GM19240 (cell line): ENCODE measurements around the gene PRKAR2B.
"Not testable (repeated sequence)": the region's sequence is repeated elsewhere in the genome, so short reads cannot be mapped to it uniquely, and the experiment has no call there.

Experiments used
- DNase-seq: peaks from one replicate; pipeline ENCODE4 v3.0.0; 2011; ENCODE audit warnings: low spot score; ENCODE audit not compliant: insufficient read length

Gene PRKAR2B

DNA sequence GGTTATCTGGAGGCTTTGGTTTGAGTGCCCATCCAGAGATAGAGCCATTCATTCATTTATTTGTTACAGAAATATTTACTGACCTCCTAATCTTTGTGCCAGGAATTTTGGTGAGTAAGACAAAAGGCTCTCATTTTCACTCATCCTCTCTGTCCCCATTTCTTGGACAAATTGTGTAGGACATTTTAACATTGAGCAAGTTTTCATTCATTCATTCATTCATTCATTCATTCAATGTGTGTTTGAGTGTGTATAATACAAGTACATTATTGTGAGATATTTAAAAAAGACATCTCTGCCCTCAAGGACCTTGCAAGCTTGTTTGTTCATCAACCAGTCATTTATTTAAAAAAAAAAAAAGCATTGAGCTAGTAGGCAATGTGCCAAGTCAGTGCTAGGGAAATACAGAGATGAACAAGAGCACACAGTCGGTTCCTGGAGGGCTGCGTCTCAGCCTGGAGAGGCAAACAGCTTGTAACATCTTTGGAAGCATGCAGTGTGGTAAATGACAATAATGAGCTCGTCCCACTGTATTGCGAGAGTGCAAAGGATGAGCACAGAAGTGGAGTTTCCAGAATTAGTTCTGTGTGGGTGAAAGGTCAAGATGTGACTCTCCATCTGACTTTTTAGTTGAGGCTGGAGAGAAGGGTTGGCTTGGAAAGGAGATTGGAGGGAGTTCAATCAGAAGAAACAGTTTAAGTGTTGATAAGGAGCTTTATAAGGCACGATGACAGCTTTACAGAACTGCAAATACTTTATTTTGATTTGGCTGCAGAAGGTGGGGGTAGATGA is 73.8 kb downstream of the PRKAR2B start:
- DNase-seq = no peak

DNA sequence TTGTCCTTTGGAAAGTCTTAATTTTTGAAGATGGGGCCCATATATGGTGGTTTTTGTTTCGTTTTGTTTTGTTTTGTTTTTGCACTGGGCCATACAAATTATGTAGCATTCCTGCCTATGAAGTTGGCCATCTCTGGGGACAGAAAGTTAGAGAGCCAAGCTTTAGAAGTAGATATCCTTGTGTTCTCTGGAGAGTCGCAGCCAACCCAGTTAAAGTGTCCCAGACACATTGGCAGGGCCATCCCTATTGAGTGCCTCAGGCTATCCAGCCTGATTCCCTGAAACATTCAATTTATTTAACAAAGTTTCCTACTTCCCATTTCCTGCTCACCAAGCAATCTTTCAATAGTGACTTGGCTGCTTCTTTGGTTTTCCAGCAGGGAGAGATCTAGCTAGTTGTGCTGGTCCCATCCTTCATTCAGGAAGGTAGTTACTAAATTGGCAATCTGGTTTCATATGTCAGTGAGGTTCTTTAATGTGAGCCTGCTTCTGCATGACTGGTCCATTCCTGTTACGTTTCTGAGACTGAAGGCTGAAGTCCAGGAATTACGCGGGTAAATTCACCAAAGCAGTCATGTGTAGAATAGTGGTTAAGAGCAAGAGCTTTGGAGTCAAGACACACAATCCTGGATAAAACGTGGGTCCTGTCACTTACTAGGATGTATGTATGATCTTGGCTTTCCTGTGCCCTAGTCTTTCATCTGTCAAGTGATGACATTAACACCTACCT is 75.0 kb downstream of the PRKAR2B start:
- DNase-seq = no peak

GRCh38 chr7:107122486-107122911 is 78.0 kb downstream of the PRKAR2B start:
- DNase-seq = no peak

DNA sequence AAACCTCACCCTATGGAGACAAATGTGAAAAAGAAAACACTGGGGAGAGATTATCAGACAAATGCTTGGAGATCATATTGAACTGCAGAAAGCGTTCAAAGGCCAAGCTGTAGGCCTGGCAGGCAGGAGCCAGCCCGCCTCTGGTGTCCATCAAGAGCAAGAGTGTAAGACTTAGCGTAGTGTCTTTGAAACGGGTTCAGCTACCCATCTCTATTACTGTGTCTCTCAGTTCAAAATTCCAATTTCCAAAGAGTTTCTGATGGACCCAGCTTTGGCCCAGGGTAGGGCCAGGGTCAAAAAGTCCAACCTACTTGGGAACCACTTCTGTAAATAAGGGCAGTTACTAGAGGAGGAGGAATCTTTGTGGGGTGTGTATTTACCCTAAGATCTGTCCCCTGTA is 78.9 kb downstream of the PRKAR2B start:
- no peak for DNase-seq

- no peak for DNase-seq
Observed at GRCh38 chr7:107125475-107125874, 81.0 kb downstream of the PRKAR2B start.

- DNase-seq = no peak
Observed at GRCh38 chr7:107128217-107128616, 83.7 kb downstream of the PRKAR2B start.

GRCh38 chr7:107128748-107129147 is 84.2 kb downstream of the PRKAR2B start:
- DNase-seq = no peak

- DNase-seq = no peak
Observed at GRCh38 chr7:107130487-107131220, 86.1 kb downstream of the PRKAR2B start.

DNA sequence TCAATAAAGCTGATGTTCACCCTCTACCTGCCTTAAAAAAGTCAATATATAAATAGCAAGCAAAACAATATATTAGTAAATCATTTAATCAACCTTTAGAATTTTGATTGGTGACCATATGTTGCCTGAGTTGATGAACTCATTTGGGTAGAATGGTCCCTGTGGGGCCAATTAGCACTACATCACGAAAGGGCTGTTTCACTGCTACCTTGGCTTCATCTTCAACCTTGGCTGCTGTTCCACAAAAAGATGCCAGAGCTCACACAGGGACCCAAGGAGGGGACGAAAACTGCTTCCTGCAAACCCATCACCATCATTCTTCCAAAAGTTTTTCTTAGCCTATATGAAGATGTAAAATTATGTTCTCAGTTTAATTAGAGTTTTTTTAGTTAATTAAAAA is 88.9 kb downstream of the PRKAR2B start:
- no peak for DNase-seq

- no peak for DNase-seq
Observed at GRCh38 chr7:107138696-107139420, 94.4 kb downstream of the PRKAR2B start.

DNA sequence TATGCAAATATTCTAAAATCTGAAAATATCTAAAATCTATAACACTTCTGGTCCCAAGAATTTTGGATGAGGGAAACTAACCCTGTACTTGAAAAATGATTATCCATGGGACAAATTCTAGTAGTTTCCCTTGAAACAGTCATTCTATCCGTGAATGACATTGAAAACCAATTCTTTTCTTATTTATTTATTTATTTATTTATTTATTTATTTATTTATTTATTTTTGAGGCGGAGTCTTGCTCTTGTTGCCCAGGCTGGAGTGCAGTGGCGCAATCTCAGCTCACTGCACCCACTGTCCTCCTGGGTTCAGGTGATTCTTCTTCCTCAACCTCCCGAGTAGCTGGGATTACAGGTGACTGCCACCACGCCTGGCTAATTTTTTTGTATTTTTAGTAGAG is 99.4 kb downstream of the PRKAR2B start:
- not testable (repeated sequence) for DNase-seq

- DNase-seq = no peak
Observed at GRCh38 chr7:107145067-107145838, 100.7 kb downstream of the PRKAR2B start.

GRCh38 chr7:107147464-107148393 is 103.2 kb downstream of the PRKAR2B start:
- DNase-seq = no peak

GRCh38 chr7:107148721-107149120 is 104.2 kb downstream of the PRKAR2B start:
- DNase-seq = no peak

DNA sequence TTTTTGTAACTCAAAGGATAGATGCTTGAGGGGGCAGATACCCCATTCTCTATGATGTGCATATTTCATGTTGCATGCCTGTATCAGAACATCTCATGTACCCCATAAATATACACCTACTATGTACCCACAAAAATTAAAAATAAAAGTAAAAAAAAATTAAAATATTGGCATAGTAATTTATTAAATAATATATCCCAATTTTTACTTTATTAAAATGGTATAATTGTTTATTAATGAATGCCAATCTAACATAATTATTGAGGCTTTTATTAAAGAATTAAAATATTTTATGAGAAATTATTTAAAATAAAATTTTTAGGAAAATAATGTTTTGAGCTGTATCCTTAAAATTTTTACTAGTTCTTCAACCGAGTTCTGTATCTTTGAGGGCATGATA is 105.4 kb downstream of the PRKAR2B start:
- no peak for DNase-seq

GRCh38 chr7:107150375-107151073 is 106.0 kb downstream of the PRKAR2B start:
- no peak for DNase-seq

GRCh38 chr7:107151538-107151937 is 107.0 kb downstream of the PRKAR2B start:
- no peak for DNase-seq

- no peak for DNase-seq
Observed at GRCh38 chr7:107152011-107152410, 107.5 kb downstream of the PRKAR2B start.

DNA sequence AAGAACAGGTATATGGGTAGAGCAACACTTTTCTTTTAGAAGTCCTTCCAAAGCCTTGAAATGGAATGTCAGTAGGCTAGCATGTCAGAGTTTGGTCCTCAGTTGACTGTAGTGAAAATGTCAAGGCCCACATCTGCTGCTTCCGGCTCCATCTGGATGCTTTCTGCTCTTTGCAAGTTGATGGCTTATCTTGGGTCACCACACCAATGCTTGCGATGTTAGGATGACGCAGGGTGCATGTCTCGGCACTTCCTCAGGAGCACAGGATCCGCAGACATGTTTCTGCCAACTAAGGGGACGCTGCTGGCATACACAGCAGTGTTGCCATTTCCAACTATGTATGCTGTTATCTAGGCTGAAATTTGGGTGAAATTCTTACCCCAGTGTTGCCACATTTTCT is 110.3 kb downstream of the PRKAR2B start:
- DNase-seq = no peak
